SJSA1 (cell line): ENCODE measurements around the gene CEP131. TPM values are rescaled to one million over a fixed set of nuclear protein-coding genes. Genes with fewer than 3 reads are reported as not detected.

Experiments used
- DNase-seq, 2 experiments: peaks; one replicate each; pipeline ENCODE4 v3.0.0-alpha.2; 2015 to 2020; ENCODE audit warnings: low spot score in 2 of 2, low read depth in 1 of 2
- H3K27ac ChIP-seq: fragments of 250-450 bp; sonication (Bioruptor Pico); 2 replicates; pipeline ENCODE4 v1.5.1; 2020; ENCODE audit warnings: mild to moderate bottlenecking, moderate library complexity
- H3K27me3 ChIP-seq: fragments of 250-450 bp; sonication (Bioruptor Pico); replicated peaks from 2 replicates; pipeline ENCODE4 v1.5.1; 2020; ENCODE audit warnings: mild to moderate bottlenecking, moderate library complexity
- H3K36me3 ChIP-seq: fragments of 250-450 bp; sonication (Bioruptor Pico); 2 replicates; pipeline ENCODE4 v1.5.1; 2020; ENCODE audit warnings: mild to moderate bottlenecking
- H3K4me1 ChIP-seq: fragments of 250-450 bp; sonication (Bioruptor Pico); replicated peaks from 2 replicates; pipeline ENCODE4 v1.6.1; 2021; ENCODE audit warnings: mild to moderate bottlenecking
- H3K4me3 ChIP-seq: fragments of 250-450 bp; sonication (Bioruptor Pico); 2 replicates; pipeline ENCODE4 v1.5.1; 2020; ENCODE audit warnings: mild to moderate bottlenecking
- H3K9me3 ChIP-seq: fragments of 250-450 bp; sonication (Bioruptor Pico); replicated peaks from 2 replicates; pipeline ENCODE4 v1.5.1; 2020; ENCODE audit warnings: mild to moderate bottlenecking
- total RNA-seq: library from RNA; depleted of rRNA; stranded (reverse); fragments of >200 nt; shearing (Covaris generic); gene quantifications from 2 replicates; pipeline ENCODE4 v1.2.3, GENCODE V29; 2014

Gene CEP131
- total RNA-seq, 1 experiment from 2014 or later = 31.7 TPM

DNA sequence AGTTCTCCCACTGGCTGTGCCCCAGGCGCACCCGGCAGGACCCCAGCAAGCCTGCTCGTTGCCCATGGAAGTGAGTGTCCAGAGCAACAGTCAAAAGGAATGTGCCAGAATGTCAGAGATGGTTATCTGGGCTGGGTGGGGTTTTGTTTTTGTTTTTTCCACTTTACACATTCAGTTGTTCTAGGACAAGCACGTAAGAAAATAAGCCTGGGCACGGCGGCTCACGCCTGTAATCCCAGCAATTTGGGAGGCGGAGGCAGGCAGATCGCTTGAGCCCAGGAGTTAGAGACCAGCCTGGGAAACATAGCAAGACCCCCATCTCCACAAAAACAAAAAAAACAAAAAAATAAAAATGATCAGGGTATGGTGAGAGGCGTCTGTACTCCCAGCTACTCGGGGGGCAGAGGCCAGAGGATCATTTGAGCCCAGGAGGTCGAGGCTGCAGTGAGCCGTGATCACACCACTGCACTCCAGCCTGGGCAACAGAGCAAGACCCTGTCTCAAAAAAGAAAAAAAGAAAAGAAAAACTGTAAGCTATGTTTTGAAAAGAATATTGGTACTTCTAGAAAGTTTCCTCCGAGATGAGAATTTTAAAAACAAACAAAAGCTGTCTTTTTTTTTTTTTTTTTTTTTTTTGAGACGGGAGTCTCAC is 24.7 kb upstream of the CEP131 start:
- DNase-seq = no peak
- H3K9me3 ChIP-seq = 0 out of 2 replicates have a peak, but pooled peaks cover 2% of the 10 kb centered on the region
- peaks cover 7% of the 10 kb centered on the region for H3K4me1 ChIP-seq
- H3K36me3 ChIP-seq = peaks cover 76% of the 10 kb centered on the region
- H3K27ac ChIP-seq = no peak overlapping the region
- no peaks in the 10 kb centered on the region for H3K27me3 ChIP-seq
- no peak overlapping the region for H3K4me3 ChIP-seq

DNA sequence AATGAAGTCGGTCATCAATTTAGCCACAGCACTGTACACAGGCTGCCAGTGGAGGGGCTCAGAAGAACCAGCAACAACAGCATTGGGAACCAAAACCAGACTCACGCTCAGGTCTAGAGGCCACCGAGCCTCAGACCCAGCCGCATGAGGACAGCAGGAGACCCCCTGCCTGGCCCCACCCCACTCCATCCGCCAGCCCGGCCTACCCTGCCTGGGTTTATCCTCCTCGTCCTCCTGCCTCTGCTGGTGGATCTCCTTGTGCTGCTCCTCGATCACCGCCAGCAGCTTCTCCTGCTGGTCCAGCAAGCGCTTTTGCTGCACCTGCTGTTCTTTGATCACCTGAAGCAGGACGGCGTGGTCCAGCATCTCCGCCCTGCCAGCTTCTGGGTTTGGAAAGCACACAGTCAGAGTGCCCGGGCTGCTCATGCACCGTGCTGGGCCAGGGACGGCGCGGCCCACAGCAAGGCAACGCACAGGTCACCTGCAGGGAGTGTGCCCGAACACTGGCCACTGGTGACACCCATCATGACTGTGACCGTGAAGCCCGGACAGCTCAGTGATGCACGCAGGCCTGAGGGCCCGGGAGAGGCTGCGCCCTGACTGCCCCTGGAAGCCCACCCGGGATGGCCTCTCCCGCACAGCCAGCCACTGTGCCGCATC is 24.0 kb upstream of the CEP131 start:
- 0 out of 2 replicates have a peak, but pooled peaks cover 2% of the 10 kb centered on the region for H3K9me3 ChIP-seq
- no peak overlapping the region for H3K27ac ChIP-seq
- H3K27me3 ChIP-seq = no peaks in the 10 kb centered on the region
- DNase-seq = no peak
- H3K4me1 ChIP-seq = peaks cover 7% of the 10 kb centered on the region
- no peak overlapping the region for H3K4me3 ChIP-seq
- peaks cover 74% of the 10 kb centered on the region for H3K36me3 ChIP-seq

DNA sequence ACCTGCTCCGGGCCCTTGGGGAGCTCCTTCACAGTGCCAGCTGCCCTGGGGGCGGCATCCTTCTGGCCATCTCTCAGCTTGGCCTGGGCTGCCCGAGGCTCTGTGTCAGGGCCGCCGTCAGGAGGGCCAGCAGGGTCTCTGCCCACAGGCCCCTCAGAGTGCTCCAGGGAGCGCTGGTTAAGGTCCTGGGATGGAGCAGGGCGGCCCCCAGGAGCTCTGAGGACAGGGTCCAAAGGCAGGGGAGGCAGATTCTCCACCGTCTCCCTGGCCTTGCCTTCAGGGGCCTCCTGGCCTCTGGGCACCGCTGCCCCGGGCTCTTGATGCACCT is 23.5 kb upstream of the CEP131 start:
- H3K9me3 ChIP-seq = 0 out of 2 replicates have a peak, but pooled peaks cover 2% of the 10 kb centered on the region
- H3K36me3 ChIP-seq = peaks cover 74% of the 10 kb centered on the region
- no peak overlapping the region for H3K4me3 ChIP-seq
- no peak for DNase-seq
- H3K27me3 ChIP-seq = no peaks in the 10 kb centered on the region
- H3K27ac ChIP-seq = no peak overlapping the region
- H3K4me1 ChIP-seq = peaks cover 7% of the 10 kb centered on the region

DNA sequence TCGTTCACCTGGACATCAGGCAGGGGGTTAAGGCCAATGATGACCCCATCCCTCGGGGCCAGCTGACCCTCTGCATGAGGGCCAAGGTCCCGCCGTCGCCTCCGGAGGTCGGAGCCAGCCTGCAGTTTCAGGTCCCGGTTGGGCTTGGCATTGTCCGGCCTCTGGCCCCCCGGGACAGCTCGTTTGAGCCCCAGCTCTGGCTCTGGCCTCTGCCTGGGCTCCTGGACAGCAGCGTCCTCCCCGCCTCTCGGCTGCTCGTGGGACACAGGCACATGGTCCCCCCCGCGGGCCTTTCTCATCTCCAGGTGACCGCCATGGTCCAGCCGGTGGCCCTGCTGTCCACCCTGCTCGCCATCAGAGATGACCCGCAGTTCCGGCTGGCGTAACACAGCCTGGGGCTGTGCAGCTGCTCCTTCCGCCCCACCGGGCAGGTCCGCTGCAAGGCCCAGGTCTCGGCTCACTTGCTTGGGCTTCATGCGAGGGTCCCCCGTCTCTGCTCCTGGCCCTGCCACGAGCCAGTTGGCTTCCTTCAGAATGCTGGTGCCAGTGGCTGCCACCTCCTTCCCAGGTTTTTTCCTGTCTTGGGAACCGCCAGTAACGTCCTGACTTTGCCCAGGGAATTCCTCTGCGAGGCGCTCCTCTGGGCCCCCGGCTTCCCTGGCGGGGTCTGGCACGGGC is 23.0 kb upstream of the CEP131 start:
- DNase-seq = no peak
- no peak overlapping the region for H3K4me3 ChIP-seq
- peaks cover 7% of the 10 kb centered on the region for H3K4me1 ChIP-seq
- H3K36me3 ChIP-seq = peaks cover 74% of the 10 kb centered on the region
- no peaks in the 10 kb centered on the region for H3K27me3 ChIP-seq
- H3K27ac ChIP-seq = no peak overlapping the region
- H3K9me3 ChIP-seq = 0 out of 2 replicates have a peak, but pooled peaks cover 2% of the 10 kb centered on the region

DNA sequence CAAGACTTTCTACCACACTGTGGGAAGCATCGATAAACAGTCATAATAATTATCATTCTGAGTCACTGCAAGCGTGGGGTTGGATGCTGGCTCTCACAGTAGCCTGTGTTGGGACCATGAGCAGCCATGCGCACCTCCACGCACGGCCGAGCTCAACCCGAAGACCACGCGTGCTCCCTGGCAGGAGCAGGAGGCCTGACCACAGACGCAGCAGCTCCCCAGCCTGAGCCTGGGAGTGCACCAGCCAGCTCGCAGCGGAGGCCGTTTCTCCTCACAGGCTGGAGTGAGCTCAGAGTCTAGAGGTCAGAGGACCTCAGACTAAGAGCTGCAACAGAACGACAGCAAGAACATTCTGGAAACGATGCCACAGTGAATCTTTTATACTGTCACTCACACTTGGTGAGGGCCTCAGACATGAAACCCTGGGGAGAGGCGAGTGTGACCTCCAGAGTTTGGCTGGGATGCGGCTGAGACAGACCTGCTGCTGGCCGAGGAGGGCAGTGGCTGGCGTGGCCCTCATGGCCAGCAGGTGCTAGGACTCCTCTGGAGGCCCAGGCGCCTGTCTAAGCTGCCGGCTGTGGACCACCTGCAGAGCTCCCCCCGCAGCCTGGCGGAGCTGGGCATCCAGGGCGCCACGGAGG is 22.4 kb upstream of the CEP131 start:
- no peaks in the 10 kb centered on the region for H3K27me3 ChIP-seq
- peaks cover 70% of the 10 kb centered on the region for H3K36me3 ChIP-seq
- H3K4me3 ChIP-seq = no peak overlapping the region
- no peak overlapping the region for H3K27ac ChIP-seq
- no peak for DNase-seq
- H3K4me1 ChIP-seq = peaks cover 9% of the 10 kb centered on the region
- 0 out of 2 replicates have a peak, but pooled peaks cover 2% of the 10 kb centered on the region for H3K9me3 ChIP-seq

DNA sequence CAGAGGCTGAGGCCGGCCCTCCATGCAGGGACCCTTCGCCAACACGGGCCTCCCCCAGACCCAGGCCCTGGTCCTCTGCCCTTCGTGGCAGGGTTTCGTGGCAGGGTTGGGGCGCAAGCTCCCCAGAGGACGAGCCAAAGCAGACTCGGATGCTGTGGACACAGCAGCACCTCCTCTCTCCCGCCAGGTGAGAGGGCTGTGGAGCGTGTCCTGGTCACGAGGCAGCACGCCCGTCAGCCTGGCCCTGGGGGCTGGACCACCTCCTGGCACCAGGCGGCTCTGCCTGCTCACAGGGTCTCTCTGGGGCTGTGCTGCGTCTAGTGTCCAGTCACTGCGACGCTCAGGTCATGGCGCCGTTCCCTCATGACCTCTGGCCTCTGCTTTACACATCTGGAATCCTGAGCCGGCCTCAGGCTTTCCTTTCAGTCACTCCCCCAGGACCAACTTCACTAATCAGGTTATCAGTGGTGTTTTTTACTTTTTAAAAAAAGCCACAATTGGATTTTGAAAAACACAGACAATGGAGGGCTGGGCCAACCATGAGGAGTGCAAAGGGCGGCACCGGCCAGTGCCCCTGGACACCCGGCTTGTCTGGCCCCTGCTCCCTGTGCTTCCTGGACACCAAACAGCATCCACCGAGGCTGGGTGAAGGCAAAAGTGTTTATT is 21.7 kb upstream of the CEP131 start:
- Histone ChIP-seq H3K27ac (no peak overlapping the region), H3K4me3 (no peak overlapping the region), H3K27me3 (no peaks in the 10 kb centered on the region), H3K36me3 (peaks cover 67% of the 10 kb centered on the region), H3K9me3 (no peaks in the 10 kb centered on the region), H3K4me1 (peaks cover 14% of the 10 kb centered on the region)
- DNase-seq = no peak

DNA sequence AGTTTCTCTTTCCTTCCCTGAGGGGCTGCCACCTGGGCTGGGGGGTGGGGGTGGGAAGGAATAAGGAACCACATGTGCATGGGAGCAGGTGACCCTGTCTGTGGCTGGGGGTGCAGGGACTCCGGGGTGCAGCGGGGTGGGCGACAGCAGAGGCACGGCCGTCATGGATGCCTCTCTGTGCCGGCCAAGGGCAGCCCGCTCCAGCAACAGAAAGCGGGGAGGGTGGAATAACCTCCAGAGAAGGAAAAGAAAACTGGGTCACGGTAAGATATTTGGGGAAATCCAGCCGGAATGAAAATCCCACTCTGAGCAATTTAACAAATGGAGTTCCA is 20.5 kb upstream of the CEP131 start:
- no peak for DNase-seq
- no peaks in the 10 kb centered on the region for H3K9me3 ChIP-seq
- no peaks in the 10 kb centered on the region for H3K27me3 ChIP-seq
- peaks cover 69% of the 10 kb centered on the region for H3K36me3 ChIP-seq
- no peak overlapping the region for H3K4me3 ChIP-seq
- no peak overlapping the region for H3K27ac ChIP-seq
- H3K4me1 ChIP-seq = peaks cover 14% of the 10 kb centered on the region

DNA sequence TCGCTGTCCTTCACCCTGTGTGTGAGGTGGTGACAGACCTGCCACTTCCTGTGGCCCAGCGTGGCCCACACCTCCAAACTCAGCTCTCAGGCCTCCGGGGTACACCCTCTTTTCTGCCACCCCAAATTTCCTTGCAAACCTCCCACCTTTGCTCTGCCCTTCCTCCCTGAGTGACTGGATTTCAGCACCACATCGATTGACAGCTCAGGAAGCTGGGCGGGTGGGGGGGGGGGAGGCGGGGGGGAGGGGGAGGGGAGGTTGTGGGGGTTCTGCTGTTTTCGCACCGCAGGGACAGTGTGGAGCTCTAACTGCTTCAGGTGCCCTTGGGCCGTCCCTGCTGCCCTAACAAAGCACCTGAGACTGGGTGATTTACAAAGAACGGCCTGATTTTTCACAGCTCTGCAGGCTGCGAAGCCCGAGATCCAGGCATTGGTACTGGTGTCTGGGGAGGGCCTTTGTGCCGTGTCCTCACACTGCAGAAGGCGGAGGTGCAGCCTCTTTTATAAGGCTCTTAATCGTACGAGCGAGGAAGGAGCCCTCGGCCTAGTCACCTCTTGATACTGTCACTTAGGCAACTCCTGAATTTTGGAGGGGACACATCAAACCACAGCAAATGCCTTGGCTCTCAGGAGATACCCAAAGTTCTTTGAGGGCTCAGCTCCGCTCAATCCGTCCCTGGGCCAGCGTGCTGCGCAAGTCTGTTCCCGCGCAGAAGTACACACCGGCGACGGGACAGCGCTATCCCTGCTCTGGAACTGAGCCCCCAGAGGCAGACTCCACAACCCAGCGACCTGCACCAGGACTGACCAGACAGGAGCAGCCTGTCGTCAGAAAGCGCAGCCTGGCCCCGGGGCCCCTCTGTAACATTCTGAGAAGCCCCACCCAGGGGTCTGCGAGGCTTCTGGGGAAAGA is 19.9 kb upstream of the CEP131 start:
- H3K27me3 ChIP-seq = no peaks in the 10 kb centered on the region
- H3K4me3 ChIP-seq = no peak overlapping the region
- H3K27ac ChIP-seq = no peak overlapping the region
- H3K4me1 ChIP-seq = peaks cover 20% of the 10 kb centered on the region
- DNase-seq = no peak
- no peaks in the 10 kb centered on the region for H3K9me3 ChIP-seq
- H3K36me3 ChIP-seq = peaks cover 66% of the 10 kb centered on the region

DNA sequence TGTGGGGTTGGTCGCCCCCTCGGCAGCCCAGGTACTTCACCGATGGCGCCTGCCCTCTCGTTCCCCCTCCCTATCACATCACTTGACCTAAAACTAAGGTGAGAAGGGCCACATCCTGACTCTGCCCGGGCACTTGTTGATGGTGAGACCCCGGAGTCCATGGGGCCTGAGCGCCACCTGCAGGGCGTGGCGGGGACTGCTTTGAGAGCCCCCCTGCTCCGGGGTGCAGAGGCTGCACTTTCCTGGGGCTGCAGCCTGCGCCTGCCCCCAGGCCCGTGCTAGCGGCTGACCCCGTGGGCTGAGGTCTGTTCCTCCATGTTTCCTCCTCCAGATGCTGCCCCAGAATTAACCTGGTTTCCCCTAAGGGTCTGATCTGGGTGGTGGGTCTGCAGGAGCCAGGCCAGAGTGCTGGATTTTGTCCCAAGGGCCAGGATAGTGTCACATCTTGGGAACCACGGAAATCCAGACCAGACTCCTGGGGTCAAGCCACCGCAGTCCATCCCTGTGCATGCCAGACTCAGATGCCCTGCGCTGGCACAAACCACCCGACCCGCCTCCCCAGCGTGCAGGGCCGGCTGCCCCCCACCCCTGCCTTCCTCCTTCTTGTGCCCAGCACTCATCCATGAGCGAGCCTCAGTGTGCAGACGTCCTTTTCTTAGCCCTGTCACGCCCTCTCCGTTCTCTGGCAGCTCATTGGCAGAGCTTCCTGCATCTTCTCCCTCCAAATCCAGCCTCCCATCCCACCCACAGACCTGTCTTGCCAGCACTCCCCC is 19.1 kb upstream of the CEP131 start:
- H3K27me3 ChIP-seq = no peaks in the 10 kb centered on the region
- H3K4me1 ChIP-seq = peaks cover 23% of the 10 kb centered on the region
- no peak overlapping the region for H3K27ac ChIP-seq
- peak in 1 of 2 experiments; percentile 57 for DNase-seq
- H3K4me3 ChIP-seq = no peak overlapping the region
- H3K36me3 ChIP-seq = peaks cover 67% of the 10 kb centered on the region
- no peaks in the 10 kb centered on the region for H3K9me3 ChIP-seq

DNA sequence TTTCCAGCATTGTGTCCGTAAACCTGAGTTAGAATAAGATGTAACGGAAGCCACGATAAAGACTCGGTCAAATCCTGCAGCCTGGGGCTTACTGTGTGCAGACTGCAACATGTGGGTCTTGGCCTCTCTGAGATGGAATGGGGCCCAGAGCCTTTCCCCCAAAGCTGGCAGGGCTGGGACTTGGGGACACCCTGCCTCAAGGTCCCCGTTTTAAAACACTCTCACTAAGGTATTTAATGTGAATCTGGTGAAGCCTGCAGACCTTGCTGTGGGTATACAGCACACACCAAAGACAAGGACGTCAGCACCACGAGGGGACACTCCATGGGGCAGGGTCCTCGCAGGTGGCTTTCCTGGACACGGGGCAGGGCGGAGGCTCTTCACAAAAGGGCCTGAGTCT is 18.4 kb upstream of the CEP131 start:
- H3K27ac ChIP-seq = no peak overlapping the region
- no peaks in the 10 kb centered on the region for H3K9me3 ChIP-seq
- DNase-seq = no peak
- H3K4me1 ChIP-seq = peaks cover 23% of the 10 kb centered on the region
- no peaks in the 10 kb centered on the region for H3K27me3 ChIP-seq
- peaks cover 60% of the 10 kb centered on the region for H3K36me3 ChIP-seq
- H3K4me3 ChIP-seq = no peak overlapping the region

DNA sequence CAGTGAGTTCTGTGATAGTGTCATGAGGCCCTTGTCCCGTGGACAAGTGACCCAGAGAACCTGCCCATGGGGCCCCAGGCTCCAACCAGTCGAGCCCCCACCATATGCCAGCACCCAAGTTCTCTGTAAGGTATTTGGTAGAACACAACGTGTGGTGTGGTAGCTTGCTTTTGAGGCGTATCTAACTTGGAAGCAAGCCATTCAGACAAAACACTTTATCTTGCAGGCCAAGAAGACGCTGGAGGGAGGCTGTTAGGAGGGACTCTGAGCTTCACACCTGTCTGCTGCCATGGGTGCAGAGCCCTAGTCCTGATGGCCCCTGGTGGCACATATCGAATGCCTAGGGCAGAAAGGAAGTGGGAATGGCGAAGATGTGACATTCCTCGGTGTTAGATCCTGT is 18.0 kb upstream of the CEP131 start:
- Histone ChIP-seq H3K27me3 (no peaks in the 10 kb centered on the region), H3K36me3 (peaks cover 60% of the 10 kb centered on the region), H3K4me1 (peaks cover 23% of the 10 kb centered on the region), H3K4me3 (no peak overlapping the region), H3K9me3 (no peaks in the 10 kb centered on the region), H3K27ac (no peak overlapping the region)
- DNase-seq = no peak

DNA sequence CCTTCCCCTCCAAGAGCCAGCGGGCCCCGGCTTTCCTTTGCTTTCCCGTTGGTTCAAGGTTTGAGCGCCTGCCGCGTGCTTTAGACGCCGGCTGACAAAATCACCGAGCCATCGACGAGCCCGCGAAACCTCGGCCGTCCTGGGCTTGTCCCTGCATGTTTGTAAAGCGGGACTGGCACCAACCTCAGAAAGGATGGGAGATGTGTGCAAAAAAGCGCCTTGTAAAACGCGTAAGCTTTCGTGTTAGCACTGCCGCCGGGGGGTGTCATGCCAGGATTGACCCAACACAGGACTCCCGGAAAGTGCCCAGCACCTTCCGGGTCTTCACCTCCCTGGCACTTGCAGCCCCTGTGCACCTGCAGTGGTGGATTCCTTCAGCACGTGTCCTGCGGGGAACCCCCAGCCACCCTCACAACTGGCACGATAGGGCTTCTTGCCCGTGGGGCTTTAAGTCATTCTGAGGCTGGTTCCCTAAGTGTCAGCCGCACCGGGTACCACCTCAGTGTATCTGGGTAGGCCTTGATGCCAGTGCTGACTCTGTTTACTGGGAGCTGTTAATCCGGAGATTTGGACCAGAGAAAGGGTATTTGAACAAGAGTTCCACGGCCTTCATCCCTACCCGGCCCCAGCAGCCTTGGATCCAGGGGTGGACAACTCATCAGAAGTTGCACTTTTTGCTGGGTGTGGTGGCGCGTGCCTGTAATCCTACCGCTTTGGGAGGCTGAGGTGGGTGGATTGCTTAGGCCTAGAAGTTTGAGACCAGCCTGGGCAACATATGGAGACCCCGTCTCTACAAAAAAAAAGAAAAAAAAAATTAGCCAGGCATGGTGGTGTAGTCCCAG is 17.2 kb upstream of the CEP131 start:
- H3K4me3 ChIP-seq = peak overlapping the region; percentile 95
- no peaks in the 10 kb centered on the region for H3K9me3 ChIP-seq
- no peak for DNase-seq
- peaks cover 22% of the 10 kb centered on the region for H3K4me1 ChIP-seq
- no peaks in the 10 kb centered on the region for H3K27me3 ChIP-seq
- peaks cover 52% of the 10 kb centered on the region for H3K36me3 ChIP-seq
- H3K27ac ChIP-seq = peak overlapping the region; percentile 61
